ENCODE measurements around the gene SPATA19.
"Not testable (repeated sequence)": the region's sequence is repeated elsewhere in the genome, so short reads cannot be mapped to it uniquely, and the experiment has no call there.

SPATA19 gene, protein sequence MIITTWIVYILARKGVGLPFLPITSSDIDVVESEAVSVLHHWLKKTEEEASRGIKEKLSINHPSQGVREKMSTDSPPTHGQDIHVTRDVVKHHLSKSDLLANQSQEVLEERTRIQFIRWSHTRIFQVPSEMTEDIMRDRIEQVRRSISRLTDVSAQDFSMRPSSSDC

DNA sequence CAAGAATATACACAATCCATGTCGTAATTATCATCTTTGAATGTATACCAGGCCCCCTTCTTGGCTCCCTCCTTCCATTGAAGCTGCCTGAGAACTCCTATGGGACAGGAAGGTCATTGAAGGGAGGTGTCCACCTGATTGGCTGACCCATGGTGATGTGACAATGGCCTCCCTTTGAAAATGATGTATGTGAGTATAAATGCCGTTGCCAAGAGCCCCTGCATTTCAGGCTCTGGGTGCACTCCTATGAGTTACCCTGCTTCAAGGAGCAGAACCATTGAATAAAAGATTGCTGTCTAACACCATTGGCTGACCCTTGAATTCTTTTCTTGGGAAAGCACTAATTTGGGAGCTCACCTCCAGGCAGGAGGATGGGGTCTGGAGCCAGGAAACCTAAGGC, at the start of gene SPATA19:
Gene SPATA19 (minus strand): TSS at position 101 of the 400 bp plus-strand sequence. CDS start 67 bp downstream, at position 34.
- no peak for DNase-seq (ENCODE audit: extremely low read depth in 1 of 2, low read depth in 1 of 2)

DNA sequence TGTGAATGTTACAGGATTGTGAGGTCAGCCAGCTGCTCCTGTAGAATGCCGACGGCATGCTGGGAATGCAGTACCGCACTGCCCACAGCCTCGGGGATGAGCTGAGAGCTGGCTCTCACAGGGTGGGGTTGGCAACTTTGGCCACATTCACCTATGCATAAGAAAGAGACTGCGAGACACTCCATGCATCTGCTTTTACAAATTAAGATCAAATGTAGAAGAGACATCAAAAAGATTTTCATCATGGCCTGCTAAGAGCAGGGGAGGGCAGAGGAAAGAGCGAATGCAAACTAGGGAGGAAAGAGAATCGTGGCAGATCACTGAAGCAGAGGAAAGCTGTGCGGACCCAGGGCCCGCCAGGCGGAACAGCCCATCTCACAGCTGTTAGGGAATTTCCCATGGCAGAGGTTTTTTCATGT, 49.8 kb upstream of the SPATA19 start:
- no peak for DNase-seq (ENCODE audit: extremely low read depth in 1 of 2, low read depth in 1 of 2)

DNA sequence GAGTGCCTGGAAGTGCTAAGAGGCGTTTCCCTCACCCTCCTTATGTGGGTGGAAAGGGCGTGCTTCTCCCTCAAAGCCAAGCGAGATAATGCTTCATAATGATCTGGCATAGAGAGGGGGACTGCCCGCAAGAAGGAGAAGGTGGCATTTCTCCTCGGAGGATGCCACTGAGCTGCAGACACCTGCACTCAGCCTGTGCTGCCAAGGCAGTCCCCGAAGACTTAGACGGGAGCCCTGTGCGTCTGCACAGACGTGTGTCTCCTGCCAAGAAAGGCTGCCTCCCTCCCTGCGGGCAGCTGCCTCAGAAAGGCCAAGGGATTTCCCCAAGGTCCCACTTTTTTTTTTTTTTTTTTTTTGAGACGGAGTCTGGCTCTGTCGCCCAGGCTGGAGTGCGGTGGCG, 48.1 kb upstream of the SPATA19 start:
- DNase-seq (ENCODE audit: extremely low read depth in 1 of 2, low read depth in 1 of 2), result no peak

DNA sequence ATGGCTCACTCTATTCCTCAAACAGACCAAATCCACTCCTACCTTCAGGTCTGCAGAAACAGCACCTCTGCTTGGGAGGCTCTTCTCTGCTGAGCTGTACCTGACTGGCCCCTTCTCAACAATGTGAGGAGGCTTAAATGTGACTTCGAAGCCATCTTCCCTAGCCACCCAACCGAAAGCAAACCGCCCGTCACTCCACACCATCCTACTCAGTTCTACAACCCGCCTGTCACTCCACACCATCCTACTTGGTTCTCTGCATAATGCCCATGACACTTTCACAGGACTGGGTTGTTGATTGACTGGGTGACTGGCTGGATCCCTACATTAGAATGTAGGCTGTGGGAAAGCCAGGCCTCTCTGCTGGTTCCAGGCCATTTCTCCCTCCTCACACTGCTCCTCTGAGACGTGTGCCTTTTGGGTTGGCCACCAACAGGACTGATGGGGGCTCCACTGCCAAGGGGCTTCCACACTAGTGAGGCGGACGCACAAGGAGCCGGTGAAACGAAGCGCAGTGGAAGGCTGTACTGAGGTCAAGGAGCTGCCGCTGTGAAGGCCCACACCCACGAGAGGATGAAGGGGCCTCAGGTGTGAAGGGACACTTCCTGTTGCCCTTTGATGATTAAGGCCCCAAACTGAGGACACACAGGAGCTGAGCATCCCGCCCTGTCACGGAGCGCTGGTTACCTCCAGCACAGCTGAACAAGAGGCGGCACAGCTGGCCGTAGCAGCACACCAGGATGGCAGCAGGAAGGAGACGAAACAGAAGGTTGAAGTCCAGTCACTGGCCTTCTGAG, 47.5 kb upstream of the SPATA19 start:
- no peak for DNase-seq (ENCODE audit: extremely low read depth in 1 of 2, low read depth in 1 of 2)

DNA sequence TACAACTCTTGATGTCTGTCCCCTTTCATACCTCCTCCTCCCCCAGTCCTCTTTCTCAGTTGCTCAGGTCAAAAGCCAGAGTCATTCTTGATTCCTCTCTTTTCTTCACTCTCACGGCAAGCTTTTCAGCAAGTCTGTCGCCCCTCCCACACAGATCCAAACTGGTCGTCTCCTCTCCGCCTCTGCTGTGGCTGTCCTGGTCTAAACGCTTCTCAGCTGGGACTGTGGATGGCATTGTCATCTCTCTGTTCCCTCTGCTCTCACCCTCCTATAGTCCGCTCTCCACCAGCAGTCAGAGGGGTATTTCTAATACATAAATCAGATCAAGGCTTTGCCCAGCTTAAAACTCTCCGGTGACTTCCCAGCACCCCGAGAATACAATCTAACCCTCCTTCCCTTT, 46.8 kb upstream of the SPATA19 start:
- DNase-seq (ENCODE audit: extremely low read depth in 1 of 2, low read depth in 1 of 2), result no peak

DNA sequence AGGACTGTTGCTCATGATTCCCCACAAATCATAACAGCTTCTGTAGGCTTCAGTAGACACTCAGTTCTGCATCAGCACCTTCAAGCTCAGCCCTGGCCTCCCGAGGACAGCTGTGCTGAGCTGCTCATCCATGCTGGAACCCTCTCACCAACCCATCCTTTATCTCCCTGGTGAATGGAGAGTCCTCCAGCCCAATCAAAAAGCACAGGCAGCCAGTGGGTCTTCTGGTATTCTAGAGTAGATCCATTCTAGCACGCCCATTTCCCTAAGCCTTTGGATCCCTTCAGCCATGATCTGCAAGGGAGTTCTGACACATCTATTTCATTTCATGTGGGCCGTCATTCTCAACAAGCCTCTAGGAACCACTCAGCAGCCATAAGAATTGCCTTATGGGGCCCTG, 44.6 kb upstream of the SPATA19 start:
- DNase-seq (ENCODE audit: extremely low read depth in 1 of 2, low read depth in 1 of 2), result no peak

DNA sequence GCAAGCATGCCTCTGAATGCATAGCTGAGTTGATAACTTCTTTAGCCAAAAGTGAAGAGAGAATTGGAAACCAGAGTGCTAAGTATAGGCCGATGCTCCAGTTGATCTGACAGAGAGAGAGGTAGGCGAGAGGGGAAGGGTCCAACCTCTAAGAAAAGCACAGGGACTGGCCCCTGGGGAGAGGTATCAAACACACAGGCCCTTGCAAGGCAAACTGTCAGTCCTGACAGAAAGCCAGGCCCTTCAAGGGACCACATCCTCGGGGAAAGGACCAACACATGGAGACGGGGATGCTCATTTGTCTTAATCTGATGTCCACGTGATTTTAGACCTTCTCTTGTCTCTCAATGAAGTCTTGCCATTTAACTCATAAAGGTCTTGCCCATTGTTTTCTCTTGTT, 43.9 kb upstream of the SPATA19 start:
- no peak for DNase-seq (ENCODE audit: extremely low read depth in 1 of 2, low read depth in 1 of 2)

DNA sequence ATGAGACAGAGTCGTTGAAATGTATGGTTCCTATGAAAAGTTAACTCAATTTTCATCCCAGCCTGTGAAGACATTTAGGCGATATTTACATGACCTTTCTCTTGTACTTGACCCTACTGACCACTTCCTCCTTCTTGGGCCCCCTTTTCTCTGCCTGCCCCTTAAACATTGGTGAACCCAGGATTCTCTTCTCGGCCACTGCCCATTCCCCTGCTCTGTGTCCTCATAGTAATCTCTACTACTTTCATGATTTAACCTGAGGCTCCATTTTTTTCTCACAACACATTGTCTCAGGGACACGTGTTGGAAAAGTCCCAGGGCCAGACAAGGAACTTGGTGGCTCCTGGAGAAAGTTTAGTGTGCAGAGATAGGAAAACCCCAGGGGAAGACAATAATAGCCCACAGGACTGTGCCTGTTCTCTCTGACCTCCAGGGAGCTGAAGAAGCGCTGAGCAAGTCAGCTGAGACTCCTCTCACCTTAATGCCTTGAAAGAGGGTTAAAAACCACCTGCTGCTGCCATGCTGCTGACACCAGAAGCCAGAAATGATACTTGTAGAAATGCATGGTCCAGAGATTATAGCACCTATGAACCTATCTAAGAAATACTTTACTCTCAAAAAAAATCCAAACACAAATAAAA, 42.5 kb upstream of the SPATA19 start:
- no peak for DNase-seq (ENCODE audit: extremely low read depth in 1 of 2, low read depth in 1 of 2)

DNA sequence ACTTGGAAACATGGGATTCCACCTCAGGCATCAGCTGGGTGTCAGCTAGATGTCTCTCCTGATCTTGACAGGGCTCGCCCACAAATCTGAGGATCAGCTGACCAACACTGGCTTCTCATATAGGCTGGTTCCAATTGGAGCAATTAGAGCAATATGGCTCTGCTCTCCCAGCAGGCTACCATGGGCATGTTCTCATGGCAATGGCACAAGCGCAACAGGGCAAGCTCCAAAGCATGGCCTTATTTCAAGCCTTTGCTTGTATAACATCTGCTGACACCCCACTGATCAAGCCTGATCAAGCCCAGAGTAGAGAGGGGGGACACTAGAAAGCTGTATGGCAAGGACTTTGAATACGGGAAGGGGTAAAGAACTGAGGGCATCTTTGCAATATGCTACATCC, 40.7 kb upstream of the SPATA19 start:
- no peak for DNase-seq (ENCODE audit: extremely low read depth in 1 of 2, low read depth in 1 of 2)

DNA sequence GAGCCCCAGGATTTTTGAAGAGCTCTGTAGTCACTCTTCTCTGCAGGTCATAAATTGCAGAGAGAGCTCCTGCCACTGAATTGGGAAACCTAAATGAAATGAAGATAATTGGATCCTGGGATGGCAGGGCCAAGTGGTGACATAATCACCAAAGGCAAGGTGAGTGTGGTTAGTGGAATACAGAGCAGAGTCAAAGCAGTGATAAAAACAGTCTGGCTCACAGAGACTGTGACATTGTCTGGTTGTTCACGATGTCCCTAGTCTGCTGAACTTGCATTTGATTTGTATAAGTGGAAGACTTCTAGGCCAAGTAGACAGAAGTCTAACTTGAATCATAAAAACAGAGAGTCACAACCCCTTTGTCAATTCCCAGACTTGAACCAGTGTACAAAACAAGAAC, 26.8 kb upstream of the SPATA19 start:
- DNase-seq (ENCODE audit: extremely low read depth in 1 of 2, low read depth in 1 of 2), result no peak

DNA sequence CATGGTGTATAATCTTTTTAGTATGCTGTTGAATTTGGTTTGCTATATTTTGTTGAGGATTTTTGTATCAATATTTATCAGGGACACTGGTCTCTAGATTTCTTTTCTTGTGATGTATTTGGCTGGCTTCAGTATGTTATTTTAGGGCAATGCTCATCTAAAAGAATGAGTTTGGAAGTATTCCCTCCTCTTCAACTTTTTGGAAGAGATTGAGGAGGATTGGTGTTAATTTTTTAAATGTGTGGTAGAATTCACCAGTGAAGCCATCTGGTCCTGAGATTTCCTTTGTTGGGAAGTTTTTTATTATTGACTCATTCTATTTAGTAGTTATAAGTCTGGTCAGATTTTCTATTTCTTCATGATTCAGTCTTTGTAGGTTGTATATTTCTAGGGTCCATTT, 22.1 kb upstream of the SPATA19 start:
- DNase-seq (ENCODE audit: extremely low read depth in 1 of 2, low read depth in 1 of 2), result no peak

DNA sequence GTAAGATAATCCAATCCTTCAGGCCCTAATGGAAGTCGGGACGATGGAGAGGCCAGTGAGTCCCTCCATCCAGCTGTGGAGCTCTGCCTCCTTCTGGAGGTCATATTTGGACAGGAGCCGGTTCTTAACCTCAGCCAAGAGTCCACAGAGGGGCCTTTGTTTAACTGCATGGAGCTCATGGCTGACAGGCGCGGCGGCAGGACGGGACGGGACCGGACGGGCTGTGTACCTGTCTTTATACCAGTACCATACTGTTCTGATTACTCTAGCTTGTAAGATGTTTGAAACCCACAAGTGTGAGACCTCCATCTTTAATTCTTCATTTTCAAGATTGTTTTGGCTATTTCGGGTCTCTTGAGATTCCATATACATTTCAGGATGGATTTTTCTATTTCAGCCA, 20.2 kb upstream of the SPATA19 start:
- DNase-seq (ENCODE audit: extremely low read depth in 1 of 2, low read depth in 1 of 2), result no peak

DNA sequence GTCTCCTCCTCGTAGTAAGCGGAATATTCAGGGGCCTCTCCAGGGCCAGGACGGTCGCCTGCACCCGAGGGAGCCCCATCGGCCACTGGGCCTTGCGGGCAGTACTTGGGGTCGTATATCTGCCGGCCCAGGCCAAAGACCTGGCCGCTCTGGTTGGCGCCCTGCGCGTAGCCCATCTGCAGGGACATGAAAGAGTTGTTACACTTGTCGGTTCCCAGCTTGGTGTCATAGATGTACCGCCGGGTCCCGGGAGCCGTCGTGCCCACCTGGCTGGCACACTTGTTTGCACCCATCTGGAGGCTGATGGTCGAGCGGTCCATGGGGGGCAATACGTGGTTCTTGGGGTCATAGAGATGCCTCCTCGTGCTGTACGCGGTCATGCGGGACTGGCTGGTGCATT, 19.4 kb upstream of the SPATA19 start:
- no peak for DNase-seq (ENCODE audit: extremely low read depth in 1 of 2, low read depth in 1 of 2)

DNA sequence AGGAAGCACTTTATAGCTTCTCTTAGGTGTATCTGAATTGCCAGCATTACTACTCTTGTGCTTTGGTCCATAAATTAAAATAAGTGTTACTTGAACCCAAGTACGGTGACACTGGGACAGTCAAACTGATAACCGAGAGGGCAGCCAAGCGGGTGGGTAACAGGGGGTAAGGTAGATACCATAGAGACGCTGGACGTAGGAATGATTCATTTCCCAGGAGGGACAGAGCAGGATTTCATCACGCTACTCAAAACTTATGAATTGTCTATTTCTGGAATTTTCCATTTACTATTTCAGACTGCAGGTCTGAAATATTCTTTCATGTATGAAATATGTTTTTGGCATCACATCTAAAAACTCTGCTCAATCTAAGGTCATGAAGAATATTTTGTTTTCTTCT, 14.8 kb upstream of the SPATA19 start:
- no peak for DNase-seq (ENCODE audit: extremely low read depth in 1 of 2, low read depth in 1 of 2)

DNA sequence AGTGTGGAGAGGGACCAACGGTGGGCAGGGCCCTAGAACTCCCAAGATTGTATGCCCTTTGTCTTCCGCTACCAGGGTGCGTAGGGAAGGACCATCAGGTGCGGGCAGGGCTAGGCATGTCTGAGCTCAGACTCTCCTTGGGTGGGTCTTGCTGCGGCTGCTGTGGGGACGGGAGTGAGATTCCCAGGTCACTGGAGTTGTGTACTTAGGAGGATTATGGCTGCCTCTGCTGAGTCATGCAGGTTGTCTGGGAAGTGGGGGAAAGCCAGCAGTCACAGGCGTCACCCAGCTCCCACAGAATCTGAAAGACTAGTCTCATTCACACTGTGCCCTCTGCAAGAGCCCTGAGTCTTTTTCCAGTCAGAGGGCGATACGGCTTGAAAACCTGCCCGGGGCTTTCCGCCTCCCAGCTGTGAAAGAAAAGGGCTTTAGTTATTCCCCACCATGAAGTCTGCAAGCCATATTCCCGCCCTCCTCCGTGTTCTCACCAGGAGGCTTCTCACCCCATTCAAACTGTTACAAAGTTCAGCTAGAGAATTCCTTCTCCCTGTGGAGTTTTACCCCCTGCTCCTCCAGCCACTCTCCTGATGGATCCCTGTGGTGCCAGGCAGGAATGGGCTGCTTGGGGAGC, 9.1 kb upstream of the SPATA19 start:
- DNase-seq (ENCODE audit: extremely low read depth in 1 of 2, low read depth in 1 of 2), result not testable (repeated sequence)

DNA sequence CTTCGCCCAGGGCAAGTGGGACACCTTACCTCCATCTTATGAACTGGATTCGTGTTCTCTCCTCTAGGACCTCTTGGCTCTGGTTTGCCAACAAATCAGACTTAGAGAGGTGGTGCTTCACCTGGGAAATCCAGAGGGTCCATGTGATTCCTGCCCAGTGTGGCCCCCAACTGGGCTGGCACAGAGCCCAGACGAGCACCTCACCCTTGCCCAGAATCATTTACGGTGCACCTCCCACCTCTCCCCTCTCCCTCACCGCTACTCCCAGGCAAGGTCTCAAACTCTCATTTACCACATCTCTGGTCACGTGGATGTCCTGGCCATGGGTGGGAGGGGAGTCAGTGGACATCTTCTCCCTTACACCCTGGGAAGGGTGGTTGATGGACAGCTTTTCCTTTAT, 1.1 kb downstream of the SPATA19 start:
- no peak for DNase-seq (ENCODE audit: extremely low read depth in 1 of 2, low read depth in 1 of 2)

DNA sequence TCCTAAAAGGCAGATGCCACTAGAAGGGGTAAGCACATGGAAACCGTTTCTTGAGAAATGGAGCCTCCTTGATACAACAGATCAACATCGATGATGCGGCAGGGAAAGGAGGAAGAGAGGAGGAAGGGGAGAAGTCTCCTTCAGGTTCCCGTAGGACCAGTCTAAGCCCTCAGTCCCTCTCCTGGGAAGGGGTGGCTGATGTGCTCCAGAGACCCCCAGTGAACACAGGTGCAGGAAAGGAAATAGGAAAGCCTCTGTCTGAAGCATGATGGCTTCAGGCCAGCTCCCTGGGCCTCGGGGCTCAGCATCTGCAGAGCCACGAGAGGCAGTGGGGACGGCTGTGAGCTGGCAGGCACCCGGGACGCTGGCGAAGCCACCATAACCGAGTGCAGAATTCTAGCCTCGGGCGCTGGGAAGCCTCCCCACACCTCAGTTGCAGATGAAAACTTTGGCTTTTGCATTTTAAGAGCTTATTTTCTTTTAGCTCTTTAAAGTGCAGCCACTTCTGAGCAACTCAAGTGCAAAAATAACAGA, 1.8 kb downstream of the SPATA19 start:
- DNase-seq (ENCODE audit: extremely low read depth in 1 of 2, low read depth in 1 of 2), result no peak

DNA sequence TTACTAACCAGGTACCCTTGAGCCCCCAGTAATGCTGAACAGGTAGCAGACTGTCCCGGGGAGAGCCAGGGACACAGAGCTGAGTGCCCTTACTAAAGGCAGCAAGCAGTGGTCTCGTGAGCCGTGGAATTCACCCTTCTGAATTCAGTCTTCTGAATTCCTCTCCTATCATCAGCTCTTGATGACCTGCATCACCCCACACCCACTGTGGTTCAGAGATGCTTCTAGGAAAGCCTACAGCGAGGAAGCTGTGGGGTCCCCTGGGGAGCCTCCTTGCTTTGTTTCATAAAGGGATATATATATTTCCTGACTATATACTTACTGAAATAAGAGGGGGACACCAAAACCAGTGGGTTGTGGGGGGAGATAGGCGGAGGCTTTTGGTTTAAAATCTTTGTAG, 2.6 kb downstream of the SPATA19 start:
- DNase-seq (ENCODE audit: extremely low read depth in 1 of 2, low read depth in 1 of 2), result no peak

DNA sequence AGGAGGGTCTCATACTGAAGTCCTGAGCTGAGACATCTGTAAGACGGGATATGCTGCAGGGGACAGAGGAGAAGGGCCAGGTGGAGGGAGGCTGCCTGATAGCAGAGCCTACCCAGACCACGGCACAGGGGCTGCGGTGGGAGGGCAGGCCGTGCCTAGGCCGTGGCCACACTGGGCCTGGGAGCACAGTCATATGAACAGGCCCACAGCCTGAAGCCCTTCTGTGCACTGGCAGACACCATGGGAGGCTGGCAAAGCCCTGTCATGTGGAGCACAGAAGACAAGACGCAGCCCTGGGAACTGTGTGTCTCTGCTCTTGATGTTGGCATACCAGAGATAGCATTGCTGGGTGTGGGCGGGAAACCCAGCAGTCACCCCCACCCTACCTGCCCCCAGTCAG, 3.3 kb downstream of the SPATA19 start:
- DNase-seq (ENCODE audit: extremely low read depth in 1 of 2, low read depth in 1 of 2), result no peak

DNA sequence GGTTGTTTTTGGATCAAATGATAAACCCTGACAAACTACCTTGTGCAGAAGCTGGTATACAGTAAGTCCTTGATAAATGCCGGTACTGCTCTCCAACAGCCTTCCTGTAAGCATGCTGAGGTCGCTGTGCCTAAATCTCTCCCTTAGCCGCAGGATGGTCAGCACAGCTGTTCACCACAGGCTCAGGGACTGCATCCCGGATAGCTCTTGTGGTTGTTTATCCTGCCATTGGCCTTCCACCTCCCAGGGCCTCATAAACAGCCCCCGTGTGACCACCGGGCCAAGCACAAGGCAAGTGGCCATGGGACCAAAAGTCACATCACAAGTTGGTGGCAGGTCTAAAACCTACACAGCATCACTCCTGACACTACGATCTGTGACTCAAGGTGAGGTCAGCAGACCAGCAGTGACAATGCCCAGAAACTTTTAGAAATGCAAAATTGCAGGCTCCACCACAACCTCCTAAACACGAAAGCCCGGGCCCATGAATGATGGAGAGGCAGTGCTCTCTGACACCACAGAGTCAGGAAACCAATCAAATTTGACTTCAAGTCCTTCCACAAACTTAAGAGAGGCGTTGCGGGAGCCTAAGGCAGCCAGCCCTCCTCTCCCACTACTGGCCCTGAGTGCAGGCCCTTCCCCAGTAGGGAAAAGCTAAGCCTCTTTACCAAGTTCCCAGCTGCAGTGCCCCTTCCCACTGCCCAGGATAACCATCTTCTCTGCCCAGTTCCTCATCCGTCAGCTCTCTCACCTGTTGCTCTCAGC, 3.9 kb downstream of the SPATA19 start:
- no peak for DNase-seq (ENCODE audit: extremely low read depth in 1 of 2, low read depth in 1 of 2)

DNA sequence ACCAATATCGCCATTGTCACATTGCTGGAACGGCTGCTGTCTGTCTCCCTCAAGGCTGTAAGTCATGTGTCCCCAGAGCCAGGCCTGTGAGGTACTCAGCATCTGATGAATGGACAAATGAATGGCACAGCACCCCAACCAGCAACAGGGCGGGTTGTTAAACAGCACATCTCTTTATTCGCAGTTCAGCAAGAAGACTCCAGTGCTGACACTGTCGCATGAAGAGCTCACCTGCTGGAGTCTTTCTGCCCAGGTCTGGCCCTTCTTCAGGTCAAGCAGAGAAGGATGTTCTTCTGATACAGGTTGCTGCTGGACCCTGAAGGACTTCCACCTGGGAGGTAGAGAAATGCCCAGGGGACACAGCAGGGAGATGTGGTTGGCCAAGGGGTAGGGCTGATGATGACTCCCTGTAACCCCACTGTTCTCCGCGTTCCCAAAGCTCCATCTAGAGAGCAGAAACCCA, 4.8 kb downstream of the SPATA19 start:
- no peak for DNase-seq (ENCODE audit: extremely low read depth in 1 of 2, low read depth in 1 of 2)

Data from stimulated activated CD8-positive, alpha-beta memory T cell treated with anti-CD3 and anti-CD28 coated beads, Interleukin-7, amount 100 ng/mL, for 48 hours (primary cell).